22Rv1 (cell line): Measurements from ENCODE around the gene SDK2.

Experiments used
- H3K27ac ChIP-seq: fragments of 450-650 bp; 2 replicates; pipeline ENCODE4 v1.5.1; 2017
- CTCF ChIP-seq: fragments of 450-650 bp; IDR thresholded peaks from 2 replicates; pipeline ENCODE4 v1.5.1; 2017; ENCODE audit warnings: mild to moderate bottlenecking
- ZFX ChIP-seq: fragments of 450-650 bp; IDR thresholded peaks from 2 replicates; pipeline ENCODE4 v1.6.1; 2017; ENCODE audit warnings: antibody characterized with exemption, borderline replicate concordance

Gene SDK2

GRCh38 chr17:73639322-73639721 lies 4.9 kb downstream of the SDK2 start:
- no peak for TF ChIP-seq ZFX
- TF ChIP-seq CTCF: no peak
- no peak overlapping the region for H3K27ac ChIP-seq

GRCh38 chr17:73638556-73638955 lies 5.7 kb downstream of the SDK2 start:
- H3K27ac ChIP-seq: no peak overlapping the region
- TF ChIP-seq CTCF: no peak
- TF ChIP-seq ZFX: no peak

GRCh38 chr17:73637866-73638265 lies 6.4 kb downstream of the SDK2 start:
- H3K27ac ChIP-seq: no peak overlapping the region
- no peak for TF ChIP-seq ZFX

GRCh38 chr17:73635101-73635817 lies 9.0 kb downstream of the SDK2 start:
- TF ChIP-seq CTCF (no peak), ZFX (no peak)
- H3K27ac ChIP-seq: no peak overlapping the region

- TF ChIP-seq CTCF (no peak), ZFX (no peak)
Measured at GRCh38 chr17:73634629-73635028, 9.6 kb downstream of the SDK2 start.

GRCh38 chr17:73633736-73634135 lies 10.5 kb downstream of the SDK2 start:
- no peak overlapping the region for H3K27ac ChIP-seq
- TF ChIP-seq CTCF: no peak

More at GRCh38 chr17:73634629-73635028, 9.6 kb downstream of the SDK2 start:
- H3K27ac ChIP-seq: no peak overlapping the region

GRCh38 chr17:73632513-73632912 lies 11.7 kb downstream of the SDK2 start:
- TF ChIP-seq ZFX (no peak), CTCF (no peak)
- no peak overlapping the region for H3K27ac ChIP-seq

GRCh38 chr17:73630965-73631595 lies 13.2 kb downstream of the SDK2 start:
- no peak for TF ChIP-seq CTCF
- TF ChIP-seq ZFX: no peak
- no peak overlapping the region for H3K27ac ChIP-seq
